SK-N-SH treated with all-trans-retinoic acid at 6 μM for 48 hours (cell line): ENCODE results near the gene KRTAP5-6.
"Not testable (repeated sequence)": the region's sequence is repeated elsewhere in the genome, so short reads cannot be mapped to it uniquely, and the experiment has no call there.

Source experiments
- ATAC-seq: fragments of 200-7000 bp; cut with Tn5 transposase; 3 replicates; pipeline ENCODE4 v1.9.1; 2020; ENCODE audit warnings: mild to moderate bottlenecking, moderate library complexity
- ARNTL ChIP-seq: fragments of 450-650 bp; formaldehyde crosslinking; IDR thresholded peaks from 2 replicates; pipeline ENCODE4 v1.5.0; 2020; ENCODE audit warnings: low read depth, mild to moderate bottlenecking, moderate library complexity, borderline replicate concordance
- OSR1 ChIP-seq: fragments of 250-450 bp; sonication (Bioruptor Pico); IDR thresholded peaks from 2 replicates; pipeline ENCODE4 v1.8.0; 2022; ENCODE audit warnings: moderate library complexity, mild to moderate bottlenecking, inconsistent platforms
- ZFP3 ChIP-seq: fragments of 250-450 bp; sonication (Bioruptor Pico); IDR thresholded peaks from 2 replicates; pipeline ENCODE4 v1.5.0; 2020; ENCODE audit warnings: mild to moderate bottlenecking, moderate library complexity
- ZFP30 ChIP-seq: fragments of 450-650 bp; formaldehyde crosslinking; IDR thresholded peaks from 2 replicates; pipeline ENCODE4 v1.5.0; 2022; ENCODE audit warnings: mild to moderate bottlenecking, moderate library complexity
- ZNF565 ChIP-seq: fragments of 450-650 bp; formaldehyde crosslinking; conservative IDR thresholded peaks from 2 replicates; pipeline ENCODE4 v1.5.0; 2020; ENCODE audit warnings: low read depth, mild to moderate bottlenecking, moderate library complexity
- ZNF70 ChIP-seq: fragments of 450-650 bp; formaldehyde crosslinking; IDR thresholded peaks from 2 replicates; pipeline ENCODE4 v1.5.0; 2020; ENCODE audit warnings: mild to moderate bottlenecking, moderate library complexity
- ZNF8 ChIP-seq: fragments of 450-650 bp; formaldehyde crosslinking; IDR thresholded peaks from 2 replicates; pipeline ENCODE4 v1.5.0; 2020; ENCODE audit warnings: mild to moderate bottlenecking, moderate library complexity
- TF ChIP-seq, protein P1 (sequence below): fragments of 250-450 bp; sonication (Bioruptor Pico); IDR thresholded peaks from 2 replicates; pipeline ENCODE4 v1.5.0; 2020; ENCODE audit warnings: mild to moderate bottlenecking, moderate library complexity
- TF ChIP-seq, protein P2 (sequence below): fragments of 250-450 bp; sonication (Bioruptor Pico); IDR thresholded peaks from 2 replicates; pipeline ENCODE4 v1.8.0; 2020; ENCODE audit warnings: mild to moderate bottlenecking, moderate library complexity, borderline replicate concordance

KRTAP5-6 gene

GRCh38 chr11:1682225-1682905, 14.6 kb upstream of the KRTAP5-6 start:
- ATAC-seq, result no peak
- TF ChIP-seq OSR1 (CRISPR knock-in tag) (no peak), ZFP3 (CRISPR knock-in tag) (no peak), ZFP30 (no peak), ZNF8 (CRISPR knock-in tag) (no peak), ZNF565 (CRISPR knock-in tag) (no peak), ZNF70 (CRISPR knock-in tag) (no peak), ARNTL (no peak)
- TF ChIP-seq, protein P1, sequence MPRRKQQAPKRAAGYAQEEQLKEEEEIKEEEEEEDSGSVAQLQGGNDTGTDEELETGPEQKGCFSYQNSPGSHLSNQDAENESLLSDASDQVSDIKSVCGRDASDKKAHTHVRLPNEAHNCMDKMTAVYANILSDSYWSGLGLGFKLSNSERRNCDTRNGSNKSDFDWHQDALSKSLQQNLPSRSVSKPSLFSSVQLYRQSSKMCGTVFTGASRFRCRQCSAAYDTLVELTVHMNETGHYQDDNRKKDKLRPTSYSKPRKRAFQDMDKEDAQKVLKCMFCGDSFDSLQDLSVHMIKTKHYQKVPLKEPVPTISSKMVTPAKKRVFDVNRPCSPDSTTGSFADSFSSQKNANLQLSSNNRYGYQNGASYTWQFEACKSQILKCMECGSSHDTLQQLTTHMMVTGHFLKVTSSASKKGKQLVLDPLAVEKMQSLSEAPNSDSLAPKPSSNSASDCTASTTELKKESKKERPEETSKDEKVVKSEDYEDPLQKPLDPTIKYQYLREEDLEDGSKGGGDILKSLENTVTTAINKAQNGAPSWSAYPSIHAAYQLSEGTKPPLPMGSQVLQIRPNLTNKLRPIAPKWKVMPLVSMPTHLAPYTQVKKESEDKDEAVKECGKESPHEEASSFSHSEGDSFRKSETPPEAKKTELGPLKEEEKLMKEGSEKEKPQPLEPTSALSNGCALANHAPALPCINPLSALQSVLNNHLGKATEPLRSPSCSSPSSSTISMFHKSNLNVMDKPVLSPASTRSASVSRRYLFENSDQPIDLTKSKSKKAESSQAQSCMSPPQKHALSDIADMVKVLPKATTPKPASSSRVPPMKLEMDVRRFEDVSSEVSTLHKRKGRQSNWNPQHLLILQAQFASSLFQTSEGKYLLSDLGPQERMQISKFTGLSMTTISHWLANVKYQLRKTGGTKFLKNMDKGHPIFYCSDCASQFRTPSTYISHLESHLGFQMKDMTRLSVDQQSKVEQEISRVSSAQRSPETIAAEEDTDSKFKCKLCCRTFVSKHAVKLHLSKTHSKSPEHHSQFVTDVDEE (CRISPR knock-in tag), result no peak
- TF ChIP-seq, protein P2, sequence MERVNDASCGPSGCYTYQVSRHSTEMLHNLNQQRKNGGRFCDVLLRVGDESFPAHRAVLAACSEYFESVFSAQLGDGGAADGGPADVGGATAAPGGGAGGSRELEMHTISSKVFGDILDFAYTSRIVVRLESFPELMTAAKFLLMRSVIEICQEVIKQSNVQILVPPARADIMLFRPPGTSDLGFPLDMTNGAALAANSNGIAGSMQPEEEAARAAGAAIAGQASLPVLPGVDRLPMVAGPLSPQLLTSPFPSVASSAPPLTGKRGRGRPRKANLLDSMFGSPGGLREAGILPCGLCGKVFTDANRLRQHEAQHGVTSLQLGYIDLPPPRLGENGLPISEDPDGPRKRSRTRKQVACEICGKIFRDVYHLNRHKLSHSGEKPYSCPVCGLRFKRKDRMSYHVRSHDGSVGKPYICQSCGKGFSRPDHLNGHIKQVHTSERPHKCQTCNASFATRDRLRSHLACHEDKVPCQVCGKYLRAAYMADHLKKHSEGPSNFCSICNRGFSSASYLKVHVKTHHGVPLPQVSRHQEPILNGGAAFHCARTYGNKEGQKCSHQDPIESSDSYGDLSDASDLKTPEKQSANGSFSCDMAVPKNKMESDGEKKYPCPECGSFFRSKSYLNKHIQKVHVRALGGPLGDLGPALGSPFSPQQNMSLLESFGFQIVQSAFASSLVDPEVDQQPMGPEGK (CRISPR knock-in tag), result no peak

DNA sequence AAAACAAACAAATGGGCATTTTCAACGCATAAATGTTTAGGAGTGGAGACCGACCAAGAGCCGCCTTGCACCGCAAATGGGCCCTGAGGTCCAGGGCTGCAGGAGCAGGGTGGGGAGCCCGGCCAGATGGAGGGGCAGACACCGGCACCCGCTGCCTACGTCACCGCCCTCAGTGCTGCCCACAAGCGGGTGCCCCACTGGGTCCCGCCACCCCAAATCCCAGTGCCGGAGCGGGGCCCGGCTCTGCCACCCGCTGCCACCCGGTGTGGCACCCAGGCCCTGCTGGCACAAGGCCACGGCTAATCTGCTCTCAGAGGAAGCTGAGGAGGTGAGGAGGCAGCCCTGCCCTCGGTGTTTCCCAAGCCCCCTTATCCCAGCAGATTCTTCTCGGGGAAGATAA, 13.8 kb upstream of the KRTAP5-6 start:
- ATAC-seq, result not testable (repeated sequence)

GRCh38 chr11:1683904-1684572, 13.0 kb upstream of the KRTAP5-6 start:
- not testable (repeated sequence) for ATAC-seq

- ATAC-seq, result peak; percentile 40
These were observed 11.8 kb upstream of the KRTAP5-6 start for GRCh38 chr11:1684886-1685874.

DNA sequence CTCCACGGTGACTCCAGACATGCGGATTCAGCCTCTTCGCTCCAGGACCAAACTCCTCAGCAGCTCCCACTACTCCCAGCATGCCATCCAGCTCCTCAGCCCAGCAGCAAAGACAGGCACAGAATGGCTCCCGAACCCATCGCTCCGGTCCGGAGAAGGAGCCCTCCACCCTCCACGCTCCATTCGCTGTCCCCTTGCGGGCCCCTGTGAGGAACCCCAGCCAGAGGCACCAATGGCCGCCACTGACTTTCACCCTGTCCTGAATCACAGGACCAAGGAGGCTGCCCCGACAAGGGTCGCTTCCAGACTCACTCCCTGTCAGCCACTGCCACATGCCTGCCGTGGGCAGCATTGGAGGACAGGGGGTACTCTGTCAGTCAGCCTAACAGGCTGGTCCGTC, 10.8 kb upstream of the KRTAP5-6 start:
- ATAC-seq, result not testable (repeated sequence)

DNA sequence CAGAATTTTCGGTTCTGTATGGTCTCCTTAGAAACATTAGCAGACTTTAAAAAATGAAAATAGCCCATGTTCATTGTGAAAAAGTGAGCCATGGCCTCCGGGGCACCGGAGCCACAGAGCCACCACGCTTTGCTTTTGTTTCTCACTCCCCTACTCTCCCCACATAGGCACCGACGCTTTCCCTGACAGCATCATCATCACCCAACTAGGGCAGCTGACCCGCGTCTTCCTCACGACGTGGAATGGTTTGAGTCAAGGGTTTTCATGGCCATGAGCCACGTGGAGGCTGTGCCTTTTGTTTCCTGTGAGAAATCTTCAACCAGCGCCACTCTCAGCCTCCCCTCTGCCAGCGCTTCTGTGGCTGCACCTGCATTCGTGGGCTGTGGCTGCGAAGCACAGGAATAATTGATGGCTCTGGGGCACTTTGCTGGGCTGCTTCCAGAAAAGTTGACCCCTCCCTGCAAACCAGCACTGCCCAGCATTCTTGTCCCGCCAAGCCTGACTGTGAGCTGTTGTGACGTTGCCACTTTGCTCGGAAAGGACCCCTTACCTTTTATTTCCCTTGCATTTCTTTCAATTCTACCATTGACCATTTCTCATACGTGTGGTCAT, 8.6 kb upstream of the KRTAP5-6 start:
- ATAC-seq, result not testable (repeated sequence)

- ATAC-seq, result not testable (repeated sequence)
These were observed 7.5 kb upstream of the KRTAP5-6 start for GRCh38 chr11:1689250-1690166.
